HG02852 (cell line): ENCODE results near the gene SLCO4A1.
A peak's percentile ranks its signal among the peaks of the same experiment; 100 is the strongest.

Experiments
- ATAC-seq: cut with Tn5 transposase; IDR thresholded peaks from one replicate; pipeline ENCODE4 v1.9.1; 2021; ENCODE audit warnings: mild to moderate bottlenecking, moderate library complexity; ENCODE audit not compliant: unreplicated experiment

Gene SLCO4A1

GRCh38 chr20:62636446-62636845, 5.9 kb upstream of the SLCO4A1 start:
- no peak for ATAC-seq

GRCh38 chr20:62637110-62637509, 5.2 kb upstream of the SLCO4A1 start:
- ATAC-seq = no peak

GRCh38 chr20:62637521-62638054, 4.7 kb upstream of the SLCO4A1 start:
- ATAC-seq = no peak

GRCh38 chr20:62638055-62638570, 4.2 kb upstream of the SLCO4A1 start:
- ATAC-seq = no peak

- no peak for ATAC-seq
These were observed 3.5 kb upstream of the SLCO4A1 start for GRCh38 chr20:62638679-62639406.

- ATAC-seq = no peak
These were observed 2.5 kb upstream of the SLCO4A1 start for GRCh38 chr20:62639765-62640164.

GRCh38 chr20:62640870-62641269, 1.4 kb upstream of the SLCO4A1 start:
- ATAC-seq = no peak

GRCh38 chr20:62641321-62642050, 817 bp upstream of the SLCO4A1 start:
- no peak for ATAC-seq

GRCh38 chr20:62642666-62643520, 590 bp downstream of the SLCO4A1 start:
- peak; percentile 33 for ATAC-seq

GRCh38 chr20:62643521-62644043, 1.3 kb downstream of the SLCO4A1 start:
- no peak for ATAC-seq

GRCh38 chr20:62644044-62644795, 1.9 kb downstream of the SLCO4A1 start:
- ATAC-seq = no peak

GRCh38 chr20:62644802-62645496, 2.6 kb downstream of the SLCO4A1 start:
- no peak for ATAC-seq

GRCh38 chr20:62645613-62646012, 3.3 kb downstream of the SLCO4A1 start:
- no peak for ATAC-seq

GRCh38 chr20:62646851-62647520, 4.7 kb downstream of the SLCO4A1 start:
- no peak for ATAC-seq

GRCh38 chr20:62647521-62648317, 5.4 kb downstream of the SLCO4A1 start:
- ATAC-seq = no peak

- ATAC-seq = no peak
These were observed 6.2 kb downstream of the SLCO4A1 start for GRCh38 chr20:62648318-62648995.

- ATAC-seq = no peak
These were observed 6.8 kb downstream of the SLCO4A1 start for GRCh38 chr20:62649140-62649539.
